ENCODE results near the gene SKI.

SKI gene

GRCh38 chr1:2216767-2217058, 11.4 kb upstream of the SKI start:
- no peak overlapping the region for H3K4me3 ChIP-seq (ENCODE audit: low read depth, low read length)
- TF ChIP-seq CTCF (IDR thresholded peaks at IDR 0.05; ENCODE audit: borderline replicate concordance, insufficient read depth, low read depth, low read length): no peak

- TF ChIP-seq CTCF (IDR thresholded peaks at IDR 0.05; ENCODE audit: borderline replicate concordance, insufficient read depth, low read depth, low read length): no peak
- no peak overlapping the region for H3K4me3 ChIP-seq (ENCODE audit: low read depth, low read length)
Measured at GRCh38 chr1:2221271-2221670, 6.8 kb upstream of the SKI start.

DNA sequence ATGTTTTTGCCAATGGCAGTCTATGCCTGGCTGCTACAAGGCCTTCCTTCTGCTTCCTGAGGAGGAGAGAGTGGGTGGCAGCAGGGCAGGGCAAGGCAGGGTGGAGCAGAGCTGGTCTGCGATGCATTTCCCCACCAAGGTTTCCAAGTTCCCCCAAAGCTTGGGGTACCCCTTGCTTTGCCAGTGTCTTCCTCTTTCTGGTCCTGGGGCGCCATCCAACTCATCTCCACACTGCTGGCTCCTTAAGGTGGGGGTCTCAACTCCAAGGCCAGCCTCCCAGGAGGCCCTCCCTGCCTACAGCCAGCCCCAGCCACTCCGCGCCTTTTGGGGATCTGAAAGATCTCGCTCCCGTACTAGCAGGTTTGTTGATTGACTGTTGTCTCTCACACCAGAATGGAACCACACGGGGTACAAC, 3.9 kb upstream of the SKI start:
- TF ChIP-seq CTCF (IDR thresholded peaks at IDR 0.05; ENCODE audit: borderline replicate concordance, insufficient read depth, low read depth, low read length): no peak
- no peak overlapping the region for H3K4me3 ChIP-seq (ENCODE audit: low read depth, low read length)

DNA sequence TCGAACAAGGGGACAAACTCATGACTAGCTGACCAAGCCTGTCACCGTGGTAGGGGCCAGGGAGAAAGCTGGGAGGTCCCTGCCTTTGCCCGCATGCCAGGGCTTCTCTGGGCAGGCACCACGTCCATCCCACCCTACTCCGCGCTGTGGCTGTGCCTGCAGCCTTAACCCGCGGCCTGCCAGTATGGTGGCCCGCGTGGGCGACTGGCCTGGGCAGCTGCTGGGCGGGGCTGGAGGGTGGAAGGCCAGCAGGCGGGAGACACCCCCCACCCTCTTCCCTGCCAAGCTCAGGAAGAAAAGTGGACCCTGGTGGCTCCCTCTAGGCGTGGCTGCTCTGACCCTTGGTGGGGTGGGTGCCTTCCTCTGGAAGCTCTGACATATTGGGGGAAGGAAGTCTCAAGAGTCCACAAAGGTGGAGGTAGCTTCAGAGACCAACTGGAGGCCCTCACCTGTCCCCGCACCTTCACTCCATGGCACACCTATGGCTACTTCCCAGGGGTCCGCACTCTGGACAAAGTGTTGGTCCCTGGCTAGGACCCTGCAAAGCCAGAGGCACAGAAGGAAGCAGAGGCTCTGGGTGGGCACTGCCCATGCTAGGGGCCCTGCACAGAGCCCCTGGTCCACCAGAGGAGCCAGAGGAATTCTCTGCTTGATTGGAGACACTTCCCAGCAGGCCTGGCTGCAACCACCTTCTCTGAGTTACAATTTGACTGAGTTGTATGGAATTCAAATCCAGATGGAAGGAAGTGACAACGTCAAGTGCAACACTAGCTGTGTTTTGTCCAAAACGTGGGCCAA, 3.3 kb upstream of the SKI start:
- no peak for TF ChIP-seq CTCF (IDR thresholded peaks at IDR 0.05; ENCODE audit: borderline replicate concordance, insufficient read depth, low read depth, low read length)
- H3K4me3 ChIP-seq (ENCODE audit: low read depth, low read length): no peak overlapping the region

- no peak for TF ChIP-seq CTCF (IDR thresholded peaks at IDR 0.05; ENCODE audit: borderline replicate concordance, insufficient read depth, low read depth, low read length)
- peak overlapping the region; percentile 77 for H3K4me3 ChIP-seq (ENCODE audit: low read depth, low read length)
Measured at GRCh38 chr1:2226525-2227345, 1.4 kb upstream of the SKI start.

- no peak for TF ChIP-seq CTCF (IDR thresholded peaks at IDR 0.05; ENCODE audit: borderline replicate concordance, insufficient read depth, low read depth, low read length)
- H3K4me3 ChIP-seq (ENCODE audit: low read depth, low read length): peak overlapping the region; percentile 77
Measured at GRCh38 chr1:2227346-2228156, 568 bp upstream of the SKI start.

All from GM12875 (cell line).